CD4-positive, alpha-beta T cell treated with Interleukin-10 for 1 hour (primary cell): ENCODE data around the gene NDUFS7.

Experiments
- DNase-seq: peaks from one replicate; pipeline ENCODE4 v3.0.0-alpha.2; 2020

The NDUFS7 gene

GRCh38 chr19:1401138-1401888 lies 17.6 kb downstream of the NDUFS7 start, which contains the start of gene GAMT:
TSS of gene GAMT (minus strand) at chr19:1401542. CDS start at chr19:1401476, 66 bp downstream.
- DNase-seq, result peak; percentile 62

GRCh38 chr19:1401889-1402217 lies 18.1 kb downstream of the NDUFS7 start:
- no peak for DNase-seq

- no peak for DNase-seq
Observed at GRCh38 chr19:1402411-1403070, 18.8 kb downstream of the NDUFS7 start.

GRCh38 chr19:1406774-1407527 lies 23.2 kb downstream of the NDUFS7 start:
- peak; percentile 99 for DNase-seq

GRCh38 chr19:1407528-1408299 lies 24.0 kb downstream of the NDUFS7 start, which contains the start of gene DAZAP1:
TSS of gene DAZAP1 (plus strand) at chr19:1407586. CDS start at chr19:1407774, 188 bp downstream.
- DNase-seq, result peak; percentile 41

- peak; percentile 70 for DNase-seq
Observed at GRCh38 chr19:1408300-1409203, 24.8 kb downstream of the NDUFS7 start.

- DNase-seq, result no peak
Observed at GRCh38 chr19:1409204-1410005, 25.7 kb downstream of the NDUFS7 start.

- DNase-seq, result peak; percentile 24
Observed at GRCh38 chr19:1410136-1410786, 26.6 kb downstream of the NDUFS7 start.

GRCh38 chr19:1410789-1411188 lies 27.1 kb downstream of the NDUFS7 start:
- no peak for DNase-seq

- DNase-seq, result peak; percentile 53
Observed at GRCh38 chr19:1411255-1412191, 27.8 kb downstream of the NDUFS7 start.

GRCh38 chr19:1412323-1412923 lies 28.7 kb downstream of the NDUFS7 start:
- no peak for DNase-seq

GRCh38 chr19:1412995-1413800 lies 29.5 kb downstream of the NDUFS7 start:
- no peak for DNase-seq

GRCh38 chr19:1416014-1416841 lies 32.5 kb downstream of the NDUFS7 start:
- no peak for DNase-seq

- no peak for DNase-seq
Observed at GRCh38 chr19:1417145-1417544, 33.4 kb downstream of the NDUFS7 start.

- no peak for DNase-seq
Observed at GRCh38 chr19:1417681-1418495, 34.2 kb downstream of the NDUFS7 start.

- no peak for DNase-seq
Observed at GRCh38 chr19:1418496-1418775, 34.7 kb downstream of the NDUFS7 start.
